Uterus (tissue), 4 donors: Measurements from ENCODE around the gene CD3G. TPM values are rescaled to one million over a fixed set of nuclear protein-coding genes. Genes with fewer than 3 reads are reported as not detected.
"Not testable (repeated sequence)": the region's sequence is repeated elsewhere in the genome, so short reads cannot be mapped to it uniquely, and the experiment has no call there.

Experiments used
- DNase-seq, 2 donors: peaks; one replicate each; pipeline ENCODE4 v3.0.0-alpha.2; 2019 to 2020
- H3K27ac ChIP-seq, 2 donors: fragments of 200-600 bp; sonication (generic); 1 replicate in 1 of 2; 2 replicates in 1 of 2; pipeline ENCODE4 v1.5.1; 2016 to 2018
- H3K27me3 ChIP-seq, 2 donors: fragments of 200-600 bp; sonication (generic); one replicate each; pipeline ENCODE4 v1.5.1; 2018 to 2019; ENCODE audit warnings: control low read depth in 1 of 2
- H3K36me3 ChIP-seq, 2 donors: fragments of 200-600 bp; sonication (generic); one replicate each; pipeline ENCODE4 v1.5.1; 2019; ENCODE audit warnings: control low read depth in 1 of 2
- H3K4me1 ChIP-seq, 2 donors: fragments of 200-600 bp; sonication (generic); one replicate each; pipeline ENCODE4 v1.5.1; 2018 to 2019; ENCODE audit warnings: control low read depth in 1 of 2
- H3K4me3 ChIP-seq, 2 donors: fragments of 200-600 bp; sonication (generic); 1 replicate in 1 of 2; 2 replicates in 1 of 2; pipeline ENCODE4 v1.5.1; 2018 to 2019; ENCODE audit warnings: mild to moderate bottlenecking in 1 of 2
- H3K9me3 ChIP-seq, 2 donors: fragments of 200-600 bp; sonication (generic); one replicate each; pipeline ENCODE4 v1.5.1; 2019; ENCODE audit warnings: control low read depth in 1 of 2
- CTCF ChIP-seq, 4 experiments: fragments of 200-600 bp in 2 of 4; fragments of 450-650 bp in 2 of 4; sonication (generic) in 2 of 4; IDR thresholded peaks; one replicate each; pipeline ENCODE4 v1.5.1; 2016 to 2019; ENCODE audit warnings: antibody characterized with exemption in 4 of 4, mild to moderate bottlenecking in 2 of 4, moderate library complexity in 1 of 4
- POLR2A ChIP-seq, 2 donors: fragments of 450-650 bp; IDR thresholded peaks; one replicate each; pipeline ENCODE4 v1.6.1; 2016; ENCODE audit warnings: antibody characterized with exemption in 2 of 2, mild to moderate bottlenecking in 1 of 2, moderate library complexity in 1 of 2
- intact Hi-C: fragments of 100-400 bp; cut with DNase I; formaldehyde crosslinking; loops from one replicate; pipeline ENCODE4 v1.15.1; 2023; ENCODE audit warnings: low total_unique reads
- total RNA-seq, 4 donors: library from RNA; depleted of rRNA in 3 of 4; stranded (reverse); fragments of >200 nt in 3 of 4; gene quantifications; one replicate each; pipeline versions ENCODE4 v1.1.0 to v1.2.4, GENCODE V29; 2014 to 2023
- donor health status: DM: yes; HTN: yes; CAD: no.

CD3G gene
- total RNA-seq, 4 donors from 2014 or later: 0.34 to 6.2 TPM; not detected in 2

GRCh38 chr11:118304568-118305248 lies 39.4 kb upstream of the CD3G start, which contains the start of gene CD3E:
CD3E (plus strand) TSS chr11:118304730; CDS start chr11:118304953, 223 bp downstream.
- no peak for TF ChIP-seq POLR2A (IDR thresholded peaks at IDR 0.05)
- TF ChIP-seq CTCF (IDR thresholded peaks at IDR 0.05): no peak
- H3K27ac ChIP-seq: no peak within 1 kb of the TSS
- no peak for DNase-seq
- H3K9me3 ChIP-seq: no peaks in the 10 kb centered on the region
- no peaks in the 10 kb centered on the region for H3K4me1 ChIP-seq
- no peak within 1 kb of the TSS for H3K4me3 ChIP-seq
- no peaks in the 10 kb centered on the region for H3K27me3 ChIP-seq
- H3K36me3 ChIP-seq: no peaks in the 10 kb centered on the region
- intact Hi-C loops: no loop called here

GRCh38 chr11:118305726-118306125 lies 38.4 kb upstream of the CD3G start:
- no peak for DNase-seq
- Histone ChIP-seq H3K4me1 (no peaks in the 10 kb centered on the region), H3K9me3 (no peaks in the 10 kb centered on the region), H3K27me3 (no peaks in the 10 kb centered on the region), H3K4me3 (no peak overlapping the region), H3K36me3 (no peaks in the 10 kb centered on the region), H3K27ac (no peak overlapping the region)
- no peak for TF ChIP-seq POLR2A (IDR thresholded peaks at IDR 0.05)
- TF ChIP-seq CTCF (IDR thresholded peaks at IDR 0.05): no peak
- intact Hi-C loops: no loop called here

GRCh38 chr11:118306556-118306955 lies 37.6 kb upstream of the CD3G start:
- intact Hi-C loops: no loop called here
- Histone ChIP-seq H3K27ac (no peak overlapping the region), H3K36me3 (no peaks in the 10 kb centered on the region), H3K27me3 (no peaks in the 10 kb centered on the region), H3K9me3 (no peaks in the 10 kb centered on the region), H3K4me3 (no peak overlapping the region), H3K4me1 (no peaks in the 10 kb centered on the region)
- DNase-seq: no peak
- TF ChIP-seq POLR2A (IDR thresholded peaks at IDR 0.05) (no peak), CTCF (IDR thresholded peaks at IDR 0.05) (no peak)

GRCh38 chr11:118308995-118309528 lies 35.1 kb upstream of the CD3G start:
- H3K9me3 ChIP-seq, H3K4me1 ChIP-seq, H3K27ac ChIP-seq, H3K27me3 ChIP-seq, DNase-seq, intact Hi-C loops, H3K4me3 ChIP-seq, H3K36me3 ChIP-seq: not testable (repeated sequence)

- no peak for DNase-seq
- Histone ChIP-seq H3K4me1 (no peaks in the 10 kb centered on the region), H3K27me3 (peaks cover 0 to 6% of the 10 kb centered on the region in 2 donors), H3K27ac (no peak overlapping the region), H3K9me3 (no peaks in the 10 kb centered on the region), H3K4me3 (no peak overlapping the region), H3K36me3 (no peaks in the 10 kb centered on the region)
- no peak for TF ChIP-seq POLR2A (IDR thresholded peaks at IDR 0.05)
- no peak for TF ChIP-seq CTCF (IDR thresholded peaks at IDR 0.05)
- intact Hi-C loops: no loop called here
Measured at GRCh38 chr11:118310271-118310670, 33.9 kb upstream of the CD3G start.
